ENCODE data around the gene CR2.
"Not testable (repeated sequence)": the region's sequence is repeated elsewhere in the genome, so short reads cannot be mapped to it uniquely, and the experiment has no call there.

The CR2 gene

DNA sequence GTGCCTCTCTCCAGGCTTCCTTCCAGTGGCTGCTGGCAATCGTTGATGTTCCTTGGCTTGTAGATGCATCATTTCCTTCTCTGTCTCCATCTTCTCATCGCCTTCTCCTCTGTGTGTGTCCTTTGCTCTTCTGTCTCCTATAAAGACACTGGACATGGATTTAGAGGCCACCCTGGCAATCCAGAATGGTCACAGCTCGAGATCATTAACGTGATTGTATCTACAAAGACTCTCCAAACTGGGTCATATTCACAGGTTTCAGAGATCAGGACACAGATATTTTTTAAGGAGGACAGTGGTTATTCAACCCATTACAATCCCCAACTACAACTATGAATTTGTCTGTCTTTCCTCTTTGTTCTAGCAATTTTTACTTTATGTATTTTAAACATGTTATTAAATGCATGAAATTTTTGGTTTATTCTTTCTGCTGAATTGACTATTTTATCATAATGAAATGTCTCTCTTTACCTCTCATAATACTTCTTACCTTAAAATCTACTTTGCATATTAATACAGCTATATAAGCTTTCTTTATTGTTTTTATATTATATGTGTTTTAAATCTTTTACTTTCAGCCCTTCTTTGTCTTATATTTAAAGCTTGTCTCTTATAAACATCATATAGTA, 64.6 kb downstream of the CR2 start:
- no peak for DNase-seq

- DNase-seq = no peak
These were observed 65.6 kb downstream of the CR2 start for GRCh38 chr1:207519505-207520399.

DNA sequence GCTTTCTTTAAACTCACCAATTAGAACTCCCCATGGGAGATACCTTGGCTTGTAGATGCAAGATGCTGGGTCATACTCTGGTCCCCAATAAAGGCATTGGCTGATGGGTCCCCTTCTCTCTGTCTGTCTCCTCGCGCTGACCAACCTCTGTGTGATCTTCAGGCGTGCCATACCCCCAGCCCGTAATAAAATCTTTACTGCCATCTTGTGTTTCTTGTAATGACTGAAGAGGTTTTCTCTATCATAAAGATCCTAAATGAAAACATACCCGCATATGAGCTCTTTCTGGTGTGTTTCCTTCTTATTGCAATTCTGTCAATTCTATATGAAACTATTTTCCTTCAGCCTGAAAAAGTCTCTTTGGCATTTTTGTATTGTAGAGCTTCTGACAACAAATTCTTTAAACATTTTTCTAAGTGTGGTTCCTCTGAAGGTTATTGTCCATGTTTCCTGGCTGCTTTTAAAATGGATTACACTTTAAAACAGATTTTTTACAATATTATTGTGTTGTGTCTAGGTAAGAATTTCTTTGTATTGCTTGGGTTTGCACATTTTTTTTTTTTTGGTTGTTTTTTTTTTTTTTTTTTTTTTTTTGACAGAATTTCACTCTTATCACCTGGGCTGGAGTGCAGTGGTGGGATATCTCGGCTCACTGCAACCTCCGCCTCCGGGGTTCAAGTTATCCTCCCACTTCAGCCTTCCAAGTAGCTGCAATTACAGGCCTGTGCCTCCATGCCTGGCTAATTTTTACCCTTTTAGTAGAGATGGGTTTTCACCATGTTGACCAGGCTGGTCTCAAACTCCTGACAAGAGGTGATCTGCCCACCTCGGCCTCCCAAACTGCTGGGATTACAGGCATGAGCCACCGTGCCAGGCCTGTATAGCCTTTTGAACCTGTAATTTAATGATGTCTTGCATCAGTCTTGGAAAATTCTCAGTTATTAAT, 66.5 kb downstream of the CR2 start:
- DNase-seq = not testable (repeated sequence)

DNA sequence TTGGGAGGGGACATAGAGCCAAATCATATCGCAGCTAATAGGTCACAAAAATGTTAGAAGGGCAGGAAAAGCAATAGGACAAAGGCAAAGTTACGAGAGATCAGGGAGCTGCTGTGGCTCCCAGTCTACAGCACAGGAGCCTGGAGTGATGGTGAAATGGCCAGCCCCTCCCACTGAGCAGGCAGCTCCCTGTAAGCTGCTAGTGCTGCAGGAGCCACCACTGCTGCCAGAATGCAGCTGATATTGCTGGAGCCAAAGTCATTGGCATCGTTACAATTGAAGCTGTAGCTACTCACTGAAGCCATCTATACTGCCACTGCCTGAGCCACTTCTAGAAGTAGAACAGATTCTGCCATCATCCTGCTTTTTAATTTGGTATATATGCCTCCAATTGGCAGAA, 71.1 kb downstream of the CR2 start:
- not testable (repeated sequence) for DNase-seq

DNA sequence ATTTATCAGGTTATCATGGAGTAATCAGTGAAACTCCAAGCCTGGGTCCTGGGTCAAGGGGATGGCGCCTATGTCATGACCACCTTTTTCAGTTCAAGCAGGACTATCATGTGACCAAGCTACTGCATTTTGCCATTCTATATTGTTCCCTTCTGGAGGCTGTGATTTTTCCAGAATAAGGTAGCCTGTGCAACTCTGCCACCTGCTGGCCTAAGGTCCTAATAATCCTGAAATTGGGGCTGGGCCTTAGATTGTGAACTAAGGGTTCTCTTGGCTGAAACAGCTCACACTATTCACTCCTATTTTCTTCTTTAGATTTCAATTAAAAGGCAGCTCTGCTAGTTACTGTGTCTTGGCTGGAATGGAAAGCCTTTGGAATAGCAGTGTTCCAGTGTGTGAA, 74.3 kb downstream of the CR2 start:
- not testable (repeated sequence) for DNase-seq

GRCh38 chr1:207536263-207536662, 82.1 kb downstream of the CR2 start:
- not testable (repeated sequence) for DNase-seq

Measured in NCI-H146 (cell line).